Muscle of leg (tissue), 11 donors: ENCODE measurements around the gene SPECC1. TPM values are rescaled to one million over a fixed set of nuclear protein-coding genes. Genes with fewer than 3 reads are reported as not detected.
A peak's percentile ranks its signal among the peaks of the same experiment; 100 is the strongest.
"Not testable (repeated sequence)": the region's sequence is repeated elsewhere in the genome, so short reads cannot be mapped to it uniquely, and the experiment has no call there.

ENCODE experiments used
- DNase-seq: peaks from one replicate; pipeline ENCODE4 v3.0.0; 2013
- H3K27ac ChIP-seq: one replicate; pipeline ENCODE4 v1.5.1; 2013; ENCODE audit warnings: mild to moderate bottlenecking, low read length, control low read depth
- H3K27me3 ChIP-seq: one replicate; pipeline ENCODE4 v1.6.1; 2013; ENCODE audit warnings: low read length; ENCODE audit not compliant: control insufficient read depth, insufficient read depth
- H3K36me3 ChIP-seq: one replicate; pipeline ENCODE4 v1.6.1; 2013; ENCODE audit warnings: low read length; ENCODE audit not compliant: control insufficient read depth, insufficient read depth
- H3K4me1 ChIP-seq: one replicate; pipeline ENCODE4 v1.6.1; 2013; ENCODE audit warnings: low read length; ENCODE audit not compliant: control insufficient read depth, insufficient read depth
- H3K4me3 ChIP-seq: one replicate; pipeline ENCODE4 v1.5.1; 2013; ENCODE audit warnings: low read length, control low read depth
- H3K9me3 ChIP-seq: replicated peaks from 2 replicates; pipeline ENCODE4 v1.6.1; 2013; ENCODE audit warnings: low read depth, low read length; ENCODE audit not compliant: control insufficient read depth
- WGBS: methylation state at CpG from one replicate; pipeline ENCODE4 v1.1.5; 2013; ENCODE audit warnings: missing lambda C conversion rate; ENCODE audit not compliant: insufficient coverage; 5-methylcytosine and 5-hydroxymethylcytosine counted together
- polyA plus RNA-seq, 8 donors: library from polyadenylated mRNA; unstranded; fragments of 120-200 nt; gene quantifications; one replicate each; pipeline versions ENCODE4 v1.2.1 to v1.2.3, GENCODE V29; 2013; ENCODE audit warnings: inconsistent platforms in 1 of 8, low replicate concordance in 1 of 8; ENCODE audit not compliant: insufficient read length in 8 of 8, insufficient read depth in 1 of 8
- total RNA-seq: library from RNA; stranded (reverse); fragments of 120-200 nt; gene quantifications from one replicate; pipeline ENCODE4 v1.2.4, GENCODE V29; 2013

The SPECC1 gene
- total and polyA plus RNA-seq, 9 donors: 5.7 to 11.6 (median 7.2) TPM

DNA sequence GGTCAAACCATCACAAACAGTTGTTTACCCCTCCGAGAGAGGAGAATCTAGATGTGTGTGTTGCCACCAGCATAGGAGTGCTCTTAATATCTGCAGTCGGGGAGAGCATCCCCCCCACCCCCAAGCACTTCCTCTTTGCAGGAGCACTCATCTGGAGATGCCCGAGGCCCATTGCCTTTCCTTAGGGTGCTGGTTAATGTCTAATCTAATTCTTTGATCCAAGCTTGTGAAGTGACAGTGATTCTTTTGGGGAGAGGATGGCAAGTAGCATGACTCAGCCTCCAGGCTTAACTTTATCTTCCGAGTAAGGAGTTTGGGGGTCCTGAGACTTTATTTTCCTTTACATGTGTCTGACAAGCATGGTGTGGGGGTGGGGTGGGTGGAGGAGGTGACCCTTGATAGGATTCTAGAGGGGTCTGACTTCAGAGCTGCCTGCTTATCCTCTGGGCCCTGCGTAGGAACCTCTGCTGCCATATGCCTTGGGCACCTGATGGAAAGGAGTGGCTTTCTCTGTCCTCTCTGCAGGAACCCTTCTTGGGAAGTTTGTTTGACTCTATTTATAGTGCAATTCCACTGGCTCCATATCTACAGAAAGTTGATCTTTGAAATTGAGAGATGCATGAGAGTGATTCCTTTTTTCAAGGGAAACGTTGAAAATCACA is 207.1 kb downstream of the SPECC1 start:
- Histone ChIP-seq H3K36me3 (no peaks in the 10 kb centered on the region), H3K27ac (no peak overlapping the region), H3K4me3 (no peak overlapping the region), H3K27me3 (no peaks in the 10 kb centered on the region), H3K4me1 (no peaks in the 10 kb centered on the region), H3K9me3 (no peaks in the 10 kb centered on the region)
- WGBS: 45% methylated on average over 2 of the region's 6 CpGs
- DNase-seq: no peak

DNA sequence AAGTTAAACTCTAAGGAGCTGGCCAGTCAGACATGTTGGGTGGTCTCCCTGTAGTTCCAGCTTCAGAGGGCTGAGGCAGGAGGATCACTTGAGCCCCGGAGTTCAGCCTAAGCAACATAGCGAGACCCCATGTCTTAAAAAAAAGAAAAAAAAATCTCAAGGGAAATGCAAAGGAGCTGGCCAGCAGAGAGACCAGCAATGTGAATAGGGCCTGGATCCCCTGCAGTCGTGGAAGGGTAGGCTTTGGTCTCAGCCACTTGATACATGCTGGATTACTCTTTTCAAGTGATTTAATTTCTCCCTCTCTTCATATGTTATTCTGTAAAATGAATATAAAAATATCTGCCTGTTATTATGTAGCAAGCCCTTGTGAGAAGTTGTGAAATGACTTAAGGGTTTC is 207.7 kb downstream of the SPECC1 start:
- no peaks in the 10 kb centered on the region for H3K36me3 ChIP-seq
- no peaks in the 10 kb centered on the region for H3K4me1 ChIP-seq
- H3K4me3 ChIP-seq: no peak overlapping the region
- no peak for DNase-seq
- 88% methylated on average over 2 of the region's 3 CpGs for WGBS
- H3K9me3 ChIP-seq: no peaks in the 10 kb centered on the region
- no peak overlapping the region for H3K27ac ChIP-seq
- no peaks in the 10 kb centered on the region for H3K27me3 ChIP-seq

DNA sequence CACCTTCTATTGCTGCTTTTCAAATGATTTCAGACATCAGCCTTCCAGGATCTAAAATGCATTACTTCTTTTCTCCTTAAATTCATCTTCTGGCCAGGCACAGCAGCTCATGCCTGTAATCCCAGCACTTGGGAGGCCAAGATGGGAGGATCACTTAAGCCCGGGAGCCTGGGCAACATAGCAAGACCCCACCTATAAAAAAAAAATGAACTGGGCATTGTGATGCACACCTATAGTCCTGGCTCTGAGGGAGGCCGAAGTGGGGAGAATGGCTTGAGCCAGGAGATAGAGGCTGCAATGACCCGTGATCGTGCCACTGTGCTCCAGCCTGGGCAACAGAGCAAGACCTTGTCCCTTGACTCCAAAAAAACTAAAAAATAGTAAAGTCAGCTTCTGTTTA is 208.5 kb downstream of the SPECC1 start:
- no peak for DNase-seq
- no peak overlapping the region for H3K4me3 ChIP-seq
- WGBS: no CpG with 5 or more reads among the region's 4 CpGs
- no peaks in the 10 kb centered on the region for H3K27me3 ChIP-seq
- H3K36me3 ChIP-seq: no peaks in the 10 kb centered on the region
- no peak overlapping the region for H3K27ac ChIP-seq
- no peaks in the 10 kb centered on the region for H3K9me3 ChIP-seq
- H3K4me1 ChIP-seq: no peaks in the 10 kb centered on the region

DNA sequence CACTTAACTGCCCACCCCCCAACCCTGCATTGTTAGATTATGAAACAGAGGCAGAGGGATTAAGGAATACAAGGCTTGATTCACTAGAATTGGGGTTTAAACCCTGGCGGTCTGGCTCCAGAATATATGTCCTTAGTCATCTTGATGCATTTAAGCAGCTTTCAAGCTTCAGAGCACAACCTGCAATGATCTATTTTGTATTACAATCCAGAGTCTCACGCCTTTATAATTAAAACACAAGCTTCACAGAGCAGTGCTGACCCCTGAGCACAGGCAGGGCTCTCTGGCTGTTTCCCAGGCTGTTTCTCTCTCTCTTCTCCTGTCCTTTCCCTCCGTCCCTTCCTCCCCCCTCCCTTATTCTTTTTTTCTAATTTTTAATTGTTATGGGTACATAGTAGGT is 209.1 kb downstream of the SPECC1 start:
- H3K36me3 ChIP-seq: no peaks in the 10 kb centered on the region
- H3K9me3 ChIP-seq: no peaks in the 10 kb centered on the region
- H3K27ac ChIP-seq: no peak overlapping the region
- H3K27me3 ChIP-seq: no peaks in the 10 kb centered on the region
- no peaks in the 10 kb centered on the region for H3K4me1 ChIP-seq
- no peak for DNase-seq
- H3K4me3 ChIP-seq: no peak overlapping the region
- WGBS: 50% methylated on average over 1 of the region's 3 CpGs

DNA sequence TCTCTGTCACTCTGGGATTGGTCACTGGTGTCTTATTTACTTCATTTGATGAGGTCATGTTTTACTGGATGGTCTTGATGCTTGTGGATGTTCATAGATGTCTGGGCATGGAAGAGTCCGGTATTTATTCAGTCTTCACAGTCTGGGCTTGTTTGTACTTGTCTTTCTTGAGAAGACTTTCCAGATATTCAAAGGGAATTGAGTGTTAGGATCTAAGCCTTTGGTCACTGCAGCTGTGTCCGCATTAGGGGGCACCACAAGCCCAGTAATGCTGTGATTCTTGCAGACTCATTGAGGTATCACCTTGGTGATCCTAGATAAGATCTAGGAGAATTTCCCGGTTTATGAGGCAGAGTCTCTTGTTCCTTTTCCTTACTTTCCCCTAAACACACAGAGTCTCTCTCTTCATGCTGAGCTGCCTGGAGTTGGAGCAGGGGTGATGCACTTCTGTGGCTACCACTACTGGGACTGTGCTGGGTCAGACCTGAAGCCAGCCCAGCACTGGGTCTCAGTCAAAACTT is 214.7 kb downstream of the SPECC1 start:
- peaks cover 4% of the 10 kb centered on the region for H3K4me1 ChIP-seq
- no peak overlapping the region for H3K27ac ChIP-seq
- no peak overlapping the region for H3K4me3 ChIP-seq
- DNase-seq: no peak
- WGBS: 75% methylated on average over 2 of the region's 3 CpGs
- no peaks in the 10 kb centered on the region for H3K36me3 ChIP-seq
- H3K9me3 ChIP-seq: no peaks in the 10 kb centered on the region
- H3K27me3 ChIP-seq: no peaks in the 10 kb centered on the region

DNA sequence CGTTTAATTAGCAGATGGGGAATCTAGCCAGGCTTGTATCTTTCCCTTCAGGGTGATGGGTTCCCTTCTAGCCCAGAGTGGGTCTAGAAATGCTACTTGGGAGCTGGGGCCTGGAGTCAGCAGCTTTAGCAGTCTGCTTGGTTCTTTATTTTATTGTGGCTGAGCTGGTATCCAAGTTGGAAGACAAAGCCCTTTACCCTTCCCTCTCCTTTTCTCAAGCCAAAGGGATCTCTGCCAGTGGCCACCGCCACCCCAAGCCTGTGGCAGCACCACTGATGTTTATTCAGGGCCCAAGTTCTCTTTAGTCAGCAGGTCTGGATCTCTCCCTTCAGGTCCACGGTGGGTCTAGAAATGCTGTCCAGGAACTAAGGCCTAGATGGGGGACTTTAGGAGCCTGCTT is 215.2 kb downstream of the SPECC1 start:
- H3K36me3 ChIP-seq: no peaks in the 10 kb centered on the region
- H3K4me3 ChIP-seq: no peak overlapping the region
- no peak overlapping the region for H3K27ac ChIP-seq
- WGBS: 80% methylated on average over 1 of the region's 3 CpGs
- peaks cover 4% of the 10 kb centered on the region for H3K4me1 ChIP-seq
- no peaks in the 10 kb centered on the region for H3K27me3 ChIP-seq
- H3K9me3 ChIP-seq: no peaks in the 10 kb centered on the region
- no peak for DNase-seq

DNA sequence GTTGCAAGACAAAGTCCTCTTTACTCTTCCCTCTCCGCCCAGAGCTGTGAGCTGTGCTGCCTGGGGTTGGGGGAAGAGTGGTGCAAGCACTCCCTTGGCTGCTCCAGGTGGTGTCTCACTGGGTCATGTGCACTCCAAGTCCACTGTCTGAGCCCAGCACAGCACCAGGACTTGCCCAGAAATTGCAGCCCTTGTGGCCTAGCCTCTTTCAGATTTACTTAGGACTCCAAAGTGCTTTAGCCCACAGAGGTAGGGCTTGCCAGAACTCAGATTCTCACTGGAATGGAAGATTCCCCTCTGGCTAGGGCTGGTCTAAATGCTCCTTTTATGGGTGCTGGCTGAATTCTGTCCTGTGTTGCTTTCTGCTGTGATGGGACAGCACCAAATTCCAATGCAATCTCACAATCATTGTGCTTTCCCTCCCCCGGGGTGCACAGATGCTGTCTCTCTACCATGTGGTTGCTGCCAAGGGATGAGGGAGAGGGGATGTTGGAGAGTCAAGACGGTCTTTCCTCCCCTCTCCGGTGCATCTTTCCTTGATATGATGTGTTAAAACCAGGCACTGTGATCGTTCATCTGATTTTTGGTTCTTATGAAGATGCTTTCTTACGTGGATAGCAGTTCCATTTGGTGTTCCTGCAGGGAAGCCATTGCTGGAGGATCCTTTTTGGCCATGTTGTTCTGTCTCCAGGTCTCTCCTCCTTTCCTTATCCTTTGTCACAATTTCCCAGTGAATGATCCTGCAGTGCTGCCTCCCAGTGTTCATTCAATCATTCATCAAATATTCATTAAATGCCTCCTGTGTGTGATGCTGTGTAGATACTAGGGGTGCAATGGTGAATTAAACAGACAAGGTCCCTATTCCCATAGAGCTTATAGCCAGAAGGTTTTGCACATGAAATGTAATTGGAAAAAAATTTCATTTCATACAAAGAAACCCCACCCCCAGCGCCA is 216.3 kb downstream of the SPECC1 start:
- Histone ChIP-seq H3K27ac (no peak overlapping the region), H3K36me3 (no peaks in the 10 kb centered on the region), H3K4me1 (peaks cover 4% of the 10 kb centered on the region), H3K27me3 (no peaks in the 10 kb centered on the region), H3K9me3 (no peaks in the 10 kb centered on the region), H3K4me3 (no peak overlapping the region)
- DNase-seq: no peak
- WGBS: no CpG with 5 or more reads among the region's 7 CpGs

DNA sequence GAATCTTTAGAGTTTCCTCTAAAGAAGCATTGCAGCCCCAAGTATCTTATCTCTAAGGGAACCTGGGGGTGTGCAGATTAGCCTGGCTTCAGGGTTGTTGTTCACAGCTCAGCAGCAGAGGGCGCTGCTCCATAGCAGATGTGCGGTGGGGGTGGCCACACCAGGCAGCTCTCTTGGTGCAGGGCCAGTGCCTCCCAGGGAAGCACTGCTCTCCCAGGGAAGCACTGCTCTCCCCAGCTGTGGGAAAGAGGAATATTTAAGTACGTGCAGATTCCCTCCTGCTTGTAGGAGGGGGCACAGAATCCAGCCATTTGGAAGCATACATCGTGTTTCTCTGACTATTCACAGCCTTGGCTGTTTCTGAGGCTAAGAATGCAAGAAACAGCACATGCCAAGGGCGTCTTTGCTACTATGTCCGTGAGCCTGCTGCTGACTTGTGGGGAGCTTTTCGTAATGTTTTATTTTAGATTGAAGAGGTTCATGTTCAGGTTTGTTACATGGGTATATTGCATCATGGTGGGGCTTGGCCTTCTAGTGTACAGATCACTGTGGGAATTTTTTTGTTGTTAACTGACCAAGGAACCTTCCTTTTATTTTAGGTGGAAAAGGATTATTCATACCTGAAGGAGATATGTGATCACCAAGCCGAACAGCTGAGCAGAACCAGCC is 217.8 kb downstream of the SPECC1 start:
- no peak overlapping the region for H3K4me3 ChIP-seq
- H3K27ac ChIP-seq: no peak overlapping the region
- peaks cover 4% of the 10 kb centered on the region for H3K4me1 ChIP-seq
- peak; percentile 91 for DNase-seq
- H3K9me3 ChIP-seq: no peaks in the 10 kb centered on the region
- H3K36me3 ChIP-seq: no peaks in the 10 kb centered on the region
- WGBS: 39% methylated on average over 7 of the region's 8 CpGs
- H3K27me3 ChIP-seq: no peaks in the 10 kb centered on the region

DNA sequence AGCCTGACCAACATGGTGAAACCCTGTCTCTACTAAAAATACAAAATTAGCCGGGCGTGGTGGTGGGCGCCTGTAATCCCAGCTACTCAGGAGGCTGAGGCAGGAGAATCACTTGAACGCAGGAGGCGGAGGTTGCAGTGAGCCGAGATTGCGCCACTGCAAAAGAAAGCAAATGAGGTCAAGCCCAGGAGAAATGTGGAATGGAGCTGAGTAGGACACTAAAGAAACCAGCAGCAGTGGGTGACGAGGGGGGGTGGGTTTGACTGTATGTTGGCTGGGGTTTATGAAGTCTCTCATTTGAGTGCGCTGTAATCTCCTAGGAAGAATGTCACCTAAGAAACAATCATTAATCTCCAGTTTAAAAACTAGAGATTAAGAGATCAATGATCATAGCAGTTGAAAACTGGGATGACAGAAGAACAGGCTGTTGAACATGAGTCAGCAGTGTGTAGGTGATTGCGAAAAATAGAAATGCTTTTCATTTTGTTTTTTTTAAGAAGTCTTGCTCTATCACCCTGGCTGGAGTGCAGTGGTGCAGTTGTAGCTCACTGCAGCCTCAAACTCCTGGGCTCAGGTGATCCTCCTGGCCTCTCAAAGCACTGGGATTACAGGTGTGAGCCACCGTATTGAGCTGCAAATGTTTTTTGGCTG is 218.7 kb downstream of the SPECC1 start:
- H3K9me3 ChIP-seq, H3K27ac ChIP-seq, H3K36me3 ChIP-seq, H3K27me3 ChIP-seq, DNase-seq, H3K4me3 ChIP-seq, H3K4me1 ChIP-seq: not testable (repeated sequence)
- WGBS: 85% methylated on average over 8 of the region's 11 CpGs
